ENCODE measurements around the gene PPP6R1. TPM values are rescaled to one million over a fixed set of nuclear protein-coding genes. Genes with fewer than 3 reads are reported as not detected.

Gene PPP6R1
- total and polyA plus RNA-seq, 2 of the 13 experiments (the other 11 are each of a cell fraction or from before 2014, with no cell fraction given): 25.8 to 54.0 TPM

GRCh38 chr19:55228403-55229031 is 30.3 kb downstream of the PPP6R1 start, which contains the start of gene TMEM86B (continued):
- no peak for TF ChIP-seq SNAPC5 (CRISPR knock-in tag; IDR thresholded peaks at IDR 0.05; ENCODE audit: borderline replicate concordance)
- no peak for TF ChIP-seq HDAC6 (IDR thresholded peaks at IDR 0.05; ENCODE audit: low read depth, low read length)
- TF ChIP-seq EED (CRISPR knock-in tag; IDR thresholded peaks at IDR 0.05): no peak
- no peak for TF ChIP-seq CENPX (CRISPR knock-in tag; IDR thresholded peaks at IDR 0.05)
- peak; percentile 70; the same call in 1 of the 2 replicates for TF ChIP-seq MEIS2 (CRISPR knock-in tag; IDR thresholded peaks at IDR 0.05)
- peak; percentile 29; the same call in 1 of the 2 replicates for TF ChIP-seq SOX5 (CRISPR knock-in tag; IDR thresholded peaks at IDR 0.05; ENCODE audit: borderline replicate concordance)
- no peak for TF ChIP-seq GTF2F1 (IDR thresholded peaks at IDR 0.05; ENCODE audit: low read length)
- TF ChIP-seq ARID4A (CRISPR knock-in tag; IDR thresholded peaks at IDR 0.05; ENCODE audit: borderline replicate concordance): peak; percentile 73; the same call in 1 of the 2 replicates
- TF ChIP-seq ZNF333 (CRISPR knock-in tag; IDR thresholded peaks at IDR 0.05; ENCODE audit: borderline replicate concordance): no peak; the same call in 1 of the 2 replicates
- TF ChIP-seq ZFP91 (CRISPR knock-in tag; IDR thresholded peaks at IDR 0.05; ENCODE audit: borderline replicate concordance): peak; percentile 35; the same call in 1 of the 2 replicates
- no peak; the same call in 1 of the 2 replicates for TF ChIP-seq KDM2A (CRISPR knock-in tag; IDR thresholded peaks at IDR 0.05; ENCODE audit: borderline replicate concordance, low read depth)
- no peak for TF ChIP-seq ZNF75D (CRISPR knock-in tag; IDR thresholded peaks at IDR 0.05; ENCODE audit: borderline replicate concordance)
- no peak for TF ChIP-seq MIER3 (CRISPR knock-in tag; IDR thresholded peaks at IDR 0.05; ENCODE audit: borderline replicate concordance)
- TF ChIP-seq ZBTB7B (CRISPR knock-in tag; IDR thresholded peaks at IDR 0.05): peak; percentile 76; the same call in 1 of the 2 replicates
- TF ChIP-seq CBX5 (CRISPR knock-in tag; IDR thresholded peaks at IDR 0.05; ENCODE audit: borderline replicate concordance): no peak; the same call in 1 of the 2 replicates
- TF ChIP-seq E2F1 (CRISPR knock-in tag; IDR thresholded peaks at IDR 0.05): no peak
- TF ChIP-seq FOXP4 (CRISPR knock-in tag; IDR thresholded peaks at IDR 0.05): peak; percentile 70
- no peak for TF ChIP-seq BCL6 (CRISPR knock-in tag; IDR thresholded peaks at IDR 0.05)
- TF ChIP-seq ZNF230 (CRISPR knock-in tag; IDR thresholded peaks at IDR 0.05): peak; percentile 34; the same call in 1 of the 2 replicates
